Glutamatergic neuron (in vitro differentiated cells): ENCODE measurements around the gene KRT84. TPM values are rescaled to one million over a fixed set of nuclear protein-coding genes. Genes with fewer than 3 reads are reported as not detected.

Experiments used
- DNase-seq: peaks from one replicate; pipeline ENCODE4 v3.0.0; 2022
- H3K27ac Mint-ChIP-seq: one replicate; pipeline ENCODE4 v1.8.0; 2020; ENCODE audit warnings: mild to moderate bottlenecking, mixed read lengths, inconsistent platforms; ENCODE audit not compliant: unreplicated experiment
- H3K27me3 Mint-ChIP-seq: one replicate; pipeline ENCODE4 v1.8.0; 2020; ENCODE audit warnings: mild to moderate bottlenecking, moderate library complexity, mixed read lengths, inconsistent platforms; ENCODE audit not compliant: unreplicated experiment
- H3K36me3 Mint-ChIP-seq: one replicate; pipeline ENCODE4 v1.8.0; 2020; ENCODE audit warnings: mild to moderate bottlenecking, mixed read lengths, inconsistent platforms; ENCODE audit not compliant: unreplicated experiment
- H3K4me1 Mint-ChIP-seq: one replicate; pipeline ENCODE4 v1.8.0; 2020; ENCODE audit warnings: mild to moderate bottlenecking, low read depth, mixed read lengths, inconsistent platforms; ENCODE audit not compliant: unreplicated experiment
- H3K4me3 Mint-ChIP-seq: one replicate; pipeline ENCODE4 v1.8.0; 2020; ENCODE audit warnings: mild to moderate bottlenecking, mixed read lengths, inconsistent platforms; ENCODE audit not compliant: unreplicated experiment
- H3K9me3 Mint-ChIP-seq: one replicate; pipeline ENCODE4 v1.8.0; 2020; ENCODE audit warnings: mild to moderate bottlenecking, moderate library complexity, mixed read lengths, inconsistent platforms; ENCODE audit not compliant: unreplicated experiment
- CTCF ChIP-seq: fragments of 200-600 bp; sonication (generic); IDR thresholded peaks from one replicate; pipeline ENCODE4 v1.5.0; 2021; ENCODE audit not compliant: partially characterized antibody, unreplicated experiment
- total RNA-seq: library from RNA; stranded (reverse); fragmentation: NEBNext Ultra II Directional; extraction: Animal tissue kit (Norgen Biotek cat#: 25700); gene quantifications from one replicate; pipeline ENCODE4 v1.2.1, GENCODE V29; 2021; ENCODE audit not compliant: unreplicated experiment

The KRT84 gene
- total RNA-seq, 1 donor from 2014 or later: not detected

GRCh38 chr12:52416795-52417194, 31.3 kb upstream of the KRT84 start:
- no peak for TF ChIP-seq CTCF
- Mint-ChIP-seq H3K27me3 (peaks cover 10% of the 10 kb centered on the region), H3K36me3 (peaks cover 5% of the 10 kb centered on the region), H3K4me3 (no peak overlapping the region), H3K27ac (no peak overlapping the region), H3K9me3 (peaks cover 6% of the 10 kb centered on the region), H3K4me1 (no peaks in the 10 kb centered on the region)
- DNase-seq: no peak

- no peak overlapping the region for H3K4me3 Mint-ChIP-seq
- H3K27me3 Mint-ChIP-seq: peaks cover 11% of the 10 kb centered on the region
- DNase-seq: no peak
- peaks cover 5% of the 10 kb centered on the region for H3K36me3 Mint-ChIP-seq
- peak overlapping the region; percentile 4 for H3K27ac Mint-ChIP-seq
- peaks cover 6% of the 10 kb centered on the region for H3K9me3 Mint-ChIP-seq
- H3K4me1 Mint-ChIP-seq: no peaks in the 10 kb centered on the region
- no peak for TF ChIP-seq CTCF
Observed at GRCh38 chr12:52415870-52416750, 30.7 kb upstream of the KRT84 start.

- peaks cover 7% of the 10 kb centered on the region for H3K9me3 Mint-ChIP-seq
- peaks cover 5% of the 10 kb centered on the region for H3K36me3 Mint-ChIP-seq
- H3K4me3 Mint-ChIP-seq: no peak overlapping the region
- peaks cover 14% of the 10 kb centered on the region for H3K27me3 Mint-ChIP-seq
- no peaks in the 10 kb centered on the region for H3K4me1 Mint-ChIP-seq
- no peak for DNase-seq
- H3K27ac Mint-ChIP-seq: no peak overlapping the region
- TF ChIP-seq CTCF: no peak
Observed at GRCh38 chr12:52414936-52415335, 29.5 kb upstream of the KRT84 start.

GRCh38 chr12:52413782-52414345, 28.4 kb upstream of the KRT84 start:
- H3K9me3 Mint-ChIP-seq: peaks cover 7% of the 10 kb centered on the region
- H3K27ac Mint-ChIP-seq: no peak overlapping the region
- TF ChIP-seq CTCF: no peak
- H3K4me3 Mint-ChIP-seq: no peak overlapping the region
- peaks cover 12% of the 10 kb centered on the region for H3K27me3 Mint-ChIP-seq
- peaks cover 5% of the 10 kb centered on the region for H3K36me3 Mint-ChIP-seq
- H3K4me1 Mint-ChIP-seq: no peaks in the 10 kb centered on the region
- no peak for DNase-seq

GRCh38 chr12:52413202-52413601, 27.8 kb upstream of the KRT84 start:
- Mint-ChIP-seq H3K27ac (no peak overlapping the region), H3K36me3 (peaks cover 8% of the 10 kb centered on the region), H3K4me1 (no peaks in the 10 kb centered on the region), H3K27me3 (peaks cover 16% of the 10 kb centered on the region), H3K4me3 (no peak overlapping the region), H3K9me3 (peaks cover 12% of the 10 kb centered on the region)
- TF ChIP-seq CTCF: no peak
- no peak for DNase-seq
